KMS-11 (cell line): ENCODE results near the gene ZC3HAV1.
"Not testable (repeated sequence)": the region's sequence is repeated elsewhere in the genome, so short reads cannot be mapped to it uniquely, and the experiment has no call there.

Experiments used
- H2AFZ ChIP-seq: fragments of 200-600 bp; sonication (generic); 2 replicates; pipeline ENCODE4 v1.6.1; 2016; ENCODE audit warnings: antibody characterized with exemption, mixed run types, low read depth
- H3K27ac ChIP-seq: fragments of 200-600 bp; sonication (generic); 2 replicates; pipeline ENCODE4 v1.6.1; 2016; ENCODE audit warnings: mild to moderate bottlenecking, mixed run types
- H3K27me3 ChIP-seq: fragments of 200-600 bp; sonication (generic); 2 replicates; pipeline ENCODE4 v1.6.1; 2017; ENCODE audit warnings: mild to moderate bottlenecking, low read depth, mixed run types, moderate library complexity; ENCODE audit not compliant: insufficient read depth
- H3K36me3 ChIP-seq: fragments of 200-600 bp; sonication (generic); 2 replicates; pipeline ENCODE4 v1.6.1; 2017; ENCODE audit warnings: mild to moderate bottlenecking, mixed run types; ENCODE audit not compliant: insufficient read depth
- H3K4me1 ChIP-seq: fragments of 200-600 bp; sonication (generic); 2 replicates; pipeline ENCODE4 v1.6.1; 2016; ENCODE audit warnings: mild to moderate bottlenecking, low read depth, mixed run types; ENCODE audit not compliant: poor library complexity, severe bottlenecking
- H3K4me2 ChIP-seq: fragments of 200-600 bp; sonication (generic); 2 replicates; pipeline ENCODE4 v1.7.0; 2016; ENCODE audit warnings: mild to moderate bottlenecking, mixed run types
- H3K4me3 ChIP-seq: fragments of 200-600 bp; sonication (generic); IDR thresholded peaks from 2 replicates; pipeline ENCODE4 v1.6.1; 2017; ENCODE audit warnings: low read depth, low read length, mixed read lengths; ENCODE audit not compliant: insufficient read depth
- H3K79me2 ChIP-seq: fragments of 200-600 bp; sonication (generic); 2 replicates; pipeline ENCODE4 v1.6.1; 2016; ENCODE audit warnings: low read depth, mixed run types; ENCODE audit not compliant: insufficient read depth
- H3K9ac ChIP-seq: fragments of 200-600 bp; sonication (generic); 2 replicates; pipeline ENCODE4 v1.6.1; 2016; ENCODE audit warnings: mild to moderate bottlenecking, mixed run types
- H4K20me1 ChIP-seq: fragments of 200-600 bp; sonication (generic); 2 replicates; pipeline ENCODE4 v1.6.1; 2016; ENCODE audit warnings: mild to moderate bottlenecking, mixed run types; ENCODE audit not compliant: insufficient read depth
- TF ChIP-seq, protein P1 (sequence below): fragments of 200-600 bp; sonication (generic); conservative IDR thresholded peaks from 2 replicates; pipeline ENCODE4 v1.6.1; 2017; ENCODE audit warnings: low read depth, mild to moderate bottlenecking, antibody characterized with exemption, low read length, moderate library complexity, mixed read lengths

Gene ZC3HAV1

DNA sequence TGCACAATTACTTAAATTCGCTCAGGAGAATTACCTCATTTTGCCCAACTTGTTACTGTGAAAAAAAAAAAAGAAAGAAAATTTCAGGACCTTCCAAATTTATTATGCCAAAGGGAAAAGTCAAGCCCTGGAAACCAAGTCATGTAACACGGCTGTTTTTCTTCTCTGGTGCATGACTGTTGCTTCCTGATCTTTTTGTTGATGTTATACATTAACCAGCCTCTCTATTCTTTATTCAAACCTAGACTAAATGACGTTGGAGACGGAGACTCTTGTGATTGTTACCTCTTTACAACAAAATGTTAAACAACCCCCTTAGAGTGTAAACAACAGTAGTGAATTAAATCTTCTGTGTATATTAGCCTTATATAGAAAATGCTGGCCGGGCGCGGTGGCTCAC lies 16.1 kb upstream of the ZC3HAV1 start:
- H3K36me3 ChIP-seq: no peaks in the 10 kb centered on the region
- no peak overlapping the region for H3K4me2 ChIP-seq
- H3K27me3 ChIP-seq: no peaks in the 10 kb centered on the region
- H4K20me1 ChIP-seq: no peaks in the 10 kb centered on the region
- no peak overlapping the region for H3K4me3 ChIP-seq
- H2AFZ ChIP-seq: no peak overlapping the region
- no peak overlapping the region for H3K9ac ChIP-seq
- no peak overlapping the region for H3K27ac ChIP-seq
- no peaks in the 10 kb centered on the region for H3K79me2 ChIP-seq
- TF ChIP-seq, protein P1, sequence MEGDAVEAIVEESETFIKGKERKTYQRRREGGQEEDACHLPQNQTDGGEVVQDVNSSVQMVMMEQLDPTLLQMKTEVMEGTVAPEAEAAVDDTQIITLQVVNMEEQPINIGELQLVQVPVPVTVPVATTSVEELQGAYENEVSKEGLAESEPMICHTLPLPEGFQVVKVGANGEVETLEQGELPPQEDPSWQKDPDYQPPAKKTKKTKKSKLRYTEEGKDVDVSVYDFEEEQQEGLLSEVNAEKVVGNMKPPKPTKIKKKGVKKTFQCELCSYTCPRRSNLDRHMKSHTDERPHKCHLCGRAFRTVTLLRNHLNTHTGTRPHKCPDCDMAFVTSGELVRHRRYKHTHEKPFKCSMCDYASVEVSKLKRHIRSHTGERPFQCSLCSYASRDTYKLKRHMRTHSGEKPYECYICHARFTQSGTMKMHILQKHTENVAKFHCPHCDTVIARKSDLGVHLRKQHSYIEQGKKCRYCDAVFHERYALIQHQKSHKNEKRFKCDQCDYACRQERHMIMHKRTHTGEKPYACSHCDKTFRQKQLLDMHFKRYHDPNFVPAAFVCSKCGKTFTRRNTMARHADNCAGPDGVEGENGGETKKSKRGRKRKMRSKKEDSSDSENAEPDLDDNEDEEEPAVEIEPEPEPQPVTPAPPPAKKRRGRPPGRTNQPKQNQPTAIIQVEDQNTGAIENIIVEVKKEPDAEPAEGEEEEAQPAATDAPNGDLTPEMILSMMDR: no peak
- H3K4me1 ChIP-seq: peaks cover 8% of the 10 kb centered on the region

DNA sequence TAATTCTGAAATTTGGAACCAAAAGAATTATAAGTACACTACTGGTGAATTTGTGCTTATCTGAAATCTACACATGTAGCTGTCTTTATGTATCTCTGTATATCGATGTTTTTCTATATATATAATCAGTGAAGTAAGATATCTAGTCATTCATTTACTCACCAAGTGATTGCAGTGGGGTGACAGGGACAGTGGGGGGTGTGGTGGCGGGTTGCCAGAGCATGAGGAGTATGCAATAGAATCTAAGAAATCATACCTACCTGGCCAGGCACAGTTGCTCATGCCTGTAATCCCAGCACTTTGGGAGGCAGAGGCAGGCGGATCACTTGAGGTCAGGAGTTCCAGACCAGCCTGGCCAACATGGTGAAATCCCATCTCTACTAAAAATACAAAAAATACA lies 15.5 kb upstream of the ZC3HAV1 start:
- not testable (repeated sequence) for H3K27me3 ChIP-seq

DNA sequence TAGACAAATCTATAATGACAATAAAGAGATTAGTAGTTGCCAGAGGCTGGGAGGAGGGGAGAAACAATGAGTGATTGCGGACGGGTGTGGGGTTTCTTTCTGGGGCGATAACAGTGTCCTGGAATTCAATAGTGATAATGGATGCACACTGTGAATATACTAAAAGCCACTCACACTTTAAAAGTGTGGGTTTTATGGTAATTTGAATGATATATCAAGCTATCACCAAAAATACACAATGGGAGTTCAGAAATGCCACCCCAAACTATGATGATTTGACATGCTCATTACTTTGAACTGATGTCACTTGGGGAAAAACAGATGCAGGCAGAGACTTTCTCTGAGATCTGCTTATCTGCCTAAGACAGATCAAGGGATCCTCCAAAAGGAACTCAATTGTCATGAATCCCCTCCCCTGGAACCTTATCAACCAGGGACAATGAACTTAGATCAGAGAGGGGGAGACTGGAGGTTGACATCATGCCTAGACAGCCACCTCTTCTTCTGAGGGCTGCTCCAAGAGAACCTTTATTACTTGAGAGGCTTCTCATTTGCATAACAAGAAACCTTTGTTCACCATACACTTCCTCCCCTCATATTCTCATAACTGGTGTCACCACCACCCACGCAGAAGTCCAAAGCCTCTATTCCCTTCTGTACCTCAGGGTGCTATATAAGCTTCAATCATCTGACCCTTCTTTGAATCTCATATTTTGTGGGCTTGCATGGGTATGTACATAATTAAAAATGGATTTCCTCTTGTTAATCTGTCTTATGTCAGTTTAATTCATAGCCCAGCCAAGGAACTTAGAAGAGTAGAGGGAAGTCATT lies 14.8 kb upstream of the ZC3HAV1 start:
- H4K20me1 ChIP-seq: no peaks in the 10 kb centered on the region
- H3K4me3 ChIP-seq: no peak overlapping the region
- peaks cover 8% of the 10 kb centered on the region for H3K4me1 ChIP-seq
- H3K79me2 ChIP-seq: no peaks in the 10 kb centered on the region
- TF ChIP-seq, protein P1: no peak
- H3K27ac ChIP-seq: no peak overlapping the region
- no peak overlapping the region for H2AFZ ChIP-seq
- no peaks in the 10 kb centered on the region for H3K27me3 ChIP-seq
- H3K4me2 ChIP-seq: no peak overlapping the region
- H3K9ac ChIP-seq: no peak overlapping the region
- H3K36me3 ChIP-seq: no peaks in the 10 kb centered on the region

More for the DNA sequence above, 15.5 kb upstream of the ZC3HAV1 start:
- H4K20me1 ChIP-seq, H3K36me3 ChIP-seq, H3K27ac ChIP-seq, H3K9ac ChIP-seq, H3K4me2 ChIP-seq, H2AFZ ChIP-seq, H3K4me1 ChIP-seq, H3K79me2 ChIP-seq, H3K4me3 ChIP-seq: not testable (repeated sequence)

GRCh38 chr7:139119486-139119849 lies 9.9 kb upstream of the ZC3HAV1 start:
- Histone ChIP-seq H3K79me2 (no peaks in the 10 kb centered on the region), H3K4me2 (no peak overlapping the region), H4K20me1 (no peaks in the 10 kb centered on the region), H3K36me3 (no peaks in the 10 kb centered on the region), H3K4me1 (no peaks in the 10 kb centered on the region), H3K4me3 (no peak overlapping the region), H3K27ac (no peak overlapping the region), H3K27me3 (no peaks in the 10 kb centered on the region), H2AFZ (no peak overlapping the region), H3K9ac (no peak overlapping the region)
- TF ChIP-seq, protein P1: no peak

DNA sequence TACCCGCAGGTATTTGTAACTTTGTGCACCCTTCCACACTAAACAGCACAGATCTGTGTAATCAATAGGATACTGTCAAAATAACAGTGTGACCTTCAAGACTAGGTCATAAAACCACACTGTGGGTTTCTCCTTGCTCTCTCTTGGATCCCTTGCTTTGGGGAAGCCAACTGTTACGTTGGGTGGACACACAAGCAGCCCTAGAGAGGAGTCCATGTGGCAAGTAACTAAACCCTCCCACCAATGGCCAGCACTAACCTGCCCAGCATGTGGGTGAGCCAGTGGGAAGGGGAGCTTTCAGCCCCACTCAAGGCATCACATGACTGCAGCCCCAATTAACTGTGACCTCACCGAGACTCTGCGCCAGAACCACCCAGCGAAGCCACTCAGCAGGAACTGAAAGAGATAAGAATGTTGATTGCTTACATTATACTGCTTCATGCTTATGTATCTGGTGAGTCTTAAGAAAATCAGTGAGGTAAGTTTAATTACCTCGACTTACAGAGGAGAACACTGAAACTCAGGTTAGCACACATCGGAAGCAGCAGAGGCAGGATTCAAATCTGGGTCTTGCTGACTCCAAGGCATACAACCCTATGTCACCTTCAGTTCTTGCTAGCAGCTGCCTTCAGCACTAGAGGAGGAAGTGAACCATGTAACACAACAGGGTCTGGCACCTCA lies 9.4 kb upstream of the ZC3HAV1 start:
- H3K4me1 ChIP-seq: no peaks in the 10 kb centered on the region
- H3K4me3 ChIP-seq: no peak overlapping the region
- no peaks in the 10 kb centered on the region for H3K27me3 ChIP-seq
- no peaks in the 10 kb centered on the region for H3K79me2 ChIP-seq
- H4K20me1 ChIP-seq: no peaks in the 10 kb centered on the region
- no peak overlapping the region for H2AFZ ChIP-seq
- no peaks in the 10 kb centered on the region for H3K36me3 ChIP-seq
- H3K9ac ChIP-seq: no peak overlapping the region
- TF ChIP-seq, protein P1: no peak
- H3K4me2 ChIP-seq: no peak overlapping the region
- H3K27ac ChIP-seq: no peak overlapping the region
